NCI-H2196 (cell line): Measurements from ENCODE around the gene DHRS12.

ENCODE experiments used
- DNase-seq: peaks from one replicate; lab custom pipeline; 2025; ENCODE audit not compliant: unreplicated experiment; lab: John Stamatoyannopoulos, UW

Gene DHRS12

GRCh38 chr13:51730927-51731326 is 73.0 kb downstream of the DHRS12 start:
- DNase-seq, result no peak

DNA sequence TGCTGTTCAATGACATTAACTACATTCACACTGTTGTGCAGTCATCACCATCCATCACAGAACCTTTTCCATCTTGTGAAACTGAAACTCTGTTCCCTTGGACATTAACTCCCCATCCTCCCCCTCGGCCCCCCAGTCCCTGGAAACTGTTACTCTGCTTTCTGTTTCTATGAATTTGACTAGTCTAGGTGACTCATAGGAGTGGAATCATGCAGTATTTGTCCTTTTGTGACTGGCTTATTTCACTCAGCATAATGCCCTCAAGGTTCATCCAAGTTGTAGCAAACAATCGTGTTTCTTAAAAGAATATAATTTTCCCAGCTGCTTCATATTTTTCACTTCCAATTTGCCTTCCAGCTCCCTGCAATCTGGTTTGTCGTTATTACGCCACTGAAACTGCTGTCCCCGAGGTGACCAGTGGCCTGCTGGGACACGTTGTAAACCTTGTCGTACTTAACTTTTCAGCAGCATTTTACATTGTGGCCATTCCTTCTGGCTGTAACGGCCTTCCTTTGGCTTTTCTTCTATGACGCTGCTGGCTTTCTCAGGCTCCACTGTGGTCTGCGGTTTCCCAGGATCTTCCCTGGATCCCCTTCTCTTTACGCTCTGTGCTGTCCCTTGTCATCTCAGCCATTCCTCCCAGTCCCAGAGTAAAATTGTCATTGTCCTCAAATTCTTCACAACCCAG is 74.0 kb downstream of the DHRS12 start:
- no peak for DNase-seq

- DNase-seq, result no peak
These were observed 75.0 kb downstream of the DHRS12 start for GRCh38 chr13:51728972-51729371.

- no peak for DNase-seq
These were observed 75.7 kb downstream of the DHRS12 start for GRCh38 chr13:51728275-51728673.

DNA sequence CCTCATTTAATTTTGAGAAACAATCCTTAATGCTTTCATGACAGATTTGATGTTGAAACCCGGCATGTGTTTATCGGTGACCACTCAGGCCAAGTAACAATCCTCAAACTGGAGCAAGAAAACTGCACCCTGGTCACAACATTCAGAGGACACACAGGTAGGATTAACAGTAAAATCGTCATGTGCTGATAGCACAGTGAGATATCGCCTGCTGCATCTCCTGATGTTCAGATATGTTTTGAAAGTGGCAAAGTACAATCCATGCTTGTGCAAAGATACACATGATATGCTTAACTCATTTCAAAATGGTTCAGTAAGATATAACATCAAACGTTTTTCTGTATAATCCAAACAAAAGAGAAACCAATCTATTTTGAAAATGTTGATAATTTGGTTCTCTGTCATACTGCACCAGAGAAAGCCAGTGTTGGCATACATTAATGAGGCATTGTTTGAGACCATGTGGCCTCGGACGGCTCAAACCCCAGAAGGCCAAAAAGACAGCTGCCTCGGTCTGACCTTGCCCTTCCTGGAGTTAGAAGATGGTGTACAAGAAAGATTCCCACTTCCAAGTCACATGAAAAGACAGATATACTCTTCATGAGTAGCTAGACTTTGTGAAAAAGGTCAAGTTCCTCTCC is 76.2 kb downstream of the DHRS12 start:
- DNase-seq, result no peak

DNA sequence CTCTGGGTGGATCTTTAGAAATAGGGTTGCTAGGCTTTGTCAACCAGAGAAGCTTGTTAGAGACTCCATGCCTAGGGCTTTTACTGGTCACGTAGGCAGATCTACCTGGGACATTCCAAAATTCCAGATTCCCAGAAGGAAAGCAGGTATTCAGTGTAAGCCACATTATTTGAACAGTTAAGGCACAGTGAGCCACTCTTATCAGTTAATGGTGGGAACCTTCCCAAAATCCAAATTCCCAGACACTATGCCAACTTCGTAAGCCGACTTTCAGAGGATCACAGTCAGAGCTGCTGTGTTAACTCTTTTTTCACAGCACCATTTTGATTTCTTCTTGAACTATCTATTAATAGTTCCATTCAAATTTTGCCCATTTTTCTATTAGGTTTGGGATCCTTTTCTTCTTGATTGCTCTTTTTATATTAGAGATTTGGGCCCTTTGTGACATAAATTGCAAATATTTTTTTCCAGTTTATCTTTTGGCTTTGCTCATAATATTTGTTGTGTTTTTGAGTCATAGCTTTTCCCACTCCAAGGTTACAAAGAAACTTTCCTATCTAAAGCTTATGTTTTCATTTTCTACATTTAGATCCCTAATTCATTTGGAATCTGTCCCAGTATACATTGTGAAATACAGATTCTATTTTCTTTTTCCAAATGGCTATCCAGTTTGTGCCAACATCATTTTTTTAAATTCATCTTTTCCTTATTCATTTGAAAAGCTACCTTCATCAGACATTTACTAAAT is 77.3 kb downstream of the DHRS12 start:
- no peak for DNase-seq

DNA sequence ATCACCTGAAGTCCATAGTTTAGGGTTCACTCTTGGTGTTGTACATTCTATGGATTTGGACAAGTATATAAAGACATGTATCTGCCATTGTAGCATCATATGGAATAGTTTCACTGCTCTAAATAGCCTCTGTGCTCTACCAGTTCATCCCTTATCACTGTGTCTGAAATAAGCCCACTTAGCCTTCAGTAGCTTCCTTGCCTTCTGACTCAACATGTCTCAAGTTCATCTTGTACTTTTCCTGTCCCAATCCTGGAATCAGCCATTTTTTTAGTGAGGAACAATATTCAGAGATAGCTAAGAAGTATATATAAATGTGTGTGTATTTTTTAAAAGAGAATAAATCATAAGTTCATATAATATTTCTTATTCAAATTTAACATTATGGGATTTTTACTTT is 79.2 kb downstream of the DHRS12 start:
- no peak for DNase-seq

GRCh38 chr13:51723529-51723928 is 80.4 kb downstream of the DHRS12 start:
- no peak for DNase-seq

DNA sequence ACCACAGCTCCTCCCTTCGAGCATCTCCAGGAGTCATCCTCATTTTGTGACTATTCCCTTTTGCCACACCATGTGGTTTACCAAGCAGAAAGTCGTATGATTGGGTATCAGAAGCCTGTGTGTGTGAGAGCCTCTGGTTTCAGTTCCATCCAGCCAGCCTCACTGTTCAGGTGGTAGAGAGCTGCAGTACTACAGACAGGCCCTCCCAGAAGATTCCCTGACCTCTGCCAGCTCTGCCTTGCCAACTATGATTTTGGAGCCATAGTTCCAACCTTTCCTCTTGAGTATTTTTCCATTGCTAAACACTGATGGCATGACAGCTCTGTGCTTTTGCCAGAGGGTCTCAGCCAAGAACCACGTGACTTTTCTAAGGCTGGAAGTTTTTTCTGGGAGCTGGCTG is 82.5 kb downstream of the DHRS12 start:
- DNase-seq, result no peak

- no peak for DNase-seq
These were observed 84.6 kb downstream of the DHRS12 start for GRCh38 chr13:51719394-51719793.
